MM.1S (cell line): ENCODE results near the gene NCF2.

Source experiments
- EZH2 ChIP-seq: fragments of 300-600 bp; sonication (generic); optimal IDR thresholded peaks from 2 replicates; pipeline ENCODE3; 2017; ENCODE audit warnings: low read depth, mild to moderate bottlenecking, antibody characterized with exemption, low read length, mixed read lengths
- EZH2phosphoT487 ChIP-seq: fragments of 300-600 bp; sonication (generic); IDR thresholded peaks from 2 replicates; pipeline ENCODE4 v1.6.1; 2018; ENCODE audit warnings: antibody characterized with exemption, low read length
- TF ChIP-seq, protein P1 (sequence below): fragments of 300-600 bp; sonication (generic); IDR thresholded peaks from 2 replicates; pipeline ENCODE4 v1.5.1; 2016; ENCODE audit warnings: antibody characterized with exemption, low read length, mixed read lengths

DNA sequence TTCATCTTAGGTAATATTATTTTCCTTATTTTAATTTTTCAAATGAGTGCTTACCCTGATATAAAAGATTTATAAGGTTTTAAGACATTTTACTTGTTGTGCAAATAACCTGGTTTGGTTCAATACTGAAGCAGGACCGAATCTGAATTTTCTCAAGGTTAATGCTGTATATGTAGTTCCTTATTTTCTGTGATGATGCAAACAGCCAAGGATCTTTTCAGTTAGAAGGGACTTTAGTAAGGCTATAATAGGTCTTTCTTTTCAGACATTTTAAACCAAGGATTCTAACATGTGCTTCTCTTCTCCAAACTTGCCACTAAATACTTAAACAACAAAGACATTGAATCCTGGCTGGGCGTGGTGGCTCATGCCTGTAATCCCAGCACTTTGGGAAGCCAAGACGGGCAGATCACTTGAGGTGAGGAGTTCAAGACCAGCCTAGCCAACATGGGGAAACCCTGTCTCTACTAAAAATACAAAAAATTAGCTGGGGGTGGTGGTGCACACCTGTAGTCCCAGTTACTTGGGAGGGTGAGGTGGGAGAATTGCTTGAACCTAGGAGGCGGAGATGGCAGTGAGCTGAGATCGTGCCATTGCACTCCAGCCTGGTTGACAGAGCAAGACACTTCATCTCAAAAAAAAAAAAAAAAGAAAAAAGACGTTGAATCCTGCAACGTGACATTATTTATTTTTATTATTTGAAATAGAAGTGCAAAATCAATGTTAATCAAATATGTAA lies 48.6 kb upstream of the NCF2 start:
- no peak for TF ChIP-seq EZH2
- TF ChIP-seq, protein P1, sequence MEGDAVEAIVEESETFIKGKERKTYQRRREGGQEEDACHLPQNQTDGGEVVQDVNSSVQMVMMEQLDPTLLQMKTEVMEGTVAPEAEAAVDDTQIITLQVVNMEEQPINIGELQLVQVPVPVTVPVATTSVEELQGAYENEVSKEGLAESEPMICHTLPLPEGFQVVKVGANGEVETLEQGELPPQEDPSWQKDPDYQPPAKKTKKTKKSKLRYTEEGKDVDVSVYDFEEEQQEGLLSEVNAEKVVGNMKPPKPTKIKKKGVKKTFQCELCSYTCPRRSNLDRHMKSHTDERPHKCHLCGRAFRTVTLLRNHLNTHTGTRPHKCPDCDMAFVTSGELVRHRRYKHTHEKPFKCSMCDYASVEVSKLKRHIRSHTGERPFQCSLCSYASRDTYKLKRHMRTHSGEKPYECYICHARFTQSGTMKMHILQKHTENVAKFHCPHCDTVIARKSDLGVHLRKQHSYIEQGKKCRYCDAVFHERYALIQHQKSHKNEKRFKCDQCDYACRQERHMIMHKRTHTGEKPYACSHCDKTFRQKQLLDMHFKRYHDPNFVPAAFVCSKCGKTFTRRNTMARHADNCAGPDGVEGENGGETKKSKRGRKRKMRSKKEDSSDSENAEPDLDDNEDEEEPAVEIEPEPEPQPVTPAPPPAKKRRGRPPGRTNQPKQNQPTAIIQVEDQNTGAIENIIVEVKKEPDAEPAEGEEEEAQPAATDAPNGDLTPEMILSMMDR, result no peak
- no peak for TF ChIP-seq EZH2phosphoT487
